Activated CD8-positive, alpha-beta T cell treated with anti-CD3 and anti-CD28 coated beads for 36 hours (primary cell): ENCODE measurements around the gene CTNNA1. TPM values are rescaled to one million over a fixed set of nuclear protein-coding genes. Genes with fewer than 3 reads are reported as not detected.

Experiments used
- ATAC-seq: fragments of 200-7000 bp; cut with Tn5 transposase; one replicate; pipeline ENCODE4 v1.10.0; 2021; ENCODE audit warnings: mild to moderate bottlenecking, moderate library complexity
- CTCF ChIA-PET: fragments of 350-600 bp; sonication (Branson Sonifier 250); formaldehyde crosslinking; loops from one replicate; lab custom pipeline; 2021; ENCODE audit warnings: antibody characterized with exemption; lab: Charles Lee
- POLR2A ChIA-PET: fragments of 350-600 bp; sonication (Branson Sonifier 250); formaldehyde crosslinking; loops from one replicate; lab custom pipeline; 2021; ENCODE audit warnings: antibody characterized with exemption; lab: Charles Lee
- DNase-seq: peaks from one replicate; pipeline ENCODE4 v3.0.0-alpha.2; 2020
- H3K27ac Mint-ChIP-seq: one replicate; pipeline ENCODE4 v1.8.0; 2021; ENCODE audit warnings: mild to moderate bottlenecking, mixed read lengths
- H3K27me3 Mint-ChIP-seq: one replicate; pipeline ENCODE4 v1.8.0; 2021; ENCODE audit warnings: mixed read lengths
- H3K36me3 Mint-ChIP-seq: one replicate; pipeline ENCODE4 v1.8.0; 2021; ENCODE audit warnings: low read depth, mixed read lengths
- H3K4me1 Mint-ChIP-seq: one replicate; pipeline ENCODE4 v1.8.0; 2021; ENCODE audit warnings: low read depth, mixed read lengths
- H3K4me3 Mint-ChIP-seq: one replicate; pipeline ENCODE4 v1.8.0; 2021; ENCODE audit warnings: mild to moderate bottlenecking, moderate library complexity, mixed read lengths
- H3K9me3 Mint-ChIP-seq: one replicate; pipeline ENCODE4 v1.8.0; 2021; ENCODE audit warnings: mixed read lengths
- intact Hi-C: fragments of 100-400 bp; cut with micrococcal nuclease; formaldehyde crosslinking; loops from one replicate; pipeline ENCODE4 v1.10.0; 2022
- total RNA-seq, 2 experiments: library from RNA; stranded (reverse); gene quantifications; one replicate each; pipeline ENCODE4 v1.2.3, GENCODE V29; 2021
- TF ChIP-seq, protein P1 (sequence below): fragments of 200-600 bp; IDR thresholded peaks from one replicate; pipeline ENCODE4 v1.8.0; 2022; ENCODE audit warnings: antibody characterized with exemption, mild to moderate bottlenecking

Gene CTNNA1
- total RNA-seq, 2 experiments from 2014 or later: 77.3 to 85.6 TPM

DNA sequence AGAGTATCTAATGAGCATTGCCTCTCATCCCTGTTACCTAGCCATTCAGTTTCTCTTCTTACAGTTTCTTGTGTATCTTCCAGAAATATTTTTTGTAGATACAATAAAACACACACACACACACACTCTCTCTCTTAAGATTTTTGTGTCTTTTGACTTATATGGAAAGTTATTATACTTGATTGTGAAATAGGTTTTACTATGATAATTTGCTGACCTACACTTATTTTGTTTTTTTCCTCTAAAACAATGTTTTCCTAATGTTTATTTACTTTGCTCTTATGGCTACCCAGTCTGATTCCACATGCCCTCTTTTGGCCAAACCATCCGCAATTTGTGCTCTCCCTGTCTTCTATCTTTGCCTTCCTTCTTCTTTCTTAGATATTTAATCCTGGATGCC is 96.7 kb downstream of the CTNNA1 start:
- CTCF ChIA-PET: no interaction called here

DNA sequence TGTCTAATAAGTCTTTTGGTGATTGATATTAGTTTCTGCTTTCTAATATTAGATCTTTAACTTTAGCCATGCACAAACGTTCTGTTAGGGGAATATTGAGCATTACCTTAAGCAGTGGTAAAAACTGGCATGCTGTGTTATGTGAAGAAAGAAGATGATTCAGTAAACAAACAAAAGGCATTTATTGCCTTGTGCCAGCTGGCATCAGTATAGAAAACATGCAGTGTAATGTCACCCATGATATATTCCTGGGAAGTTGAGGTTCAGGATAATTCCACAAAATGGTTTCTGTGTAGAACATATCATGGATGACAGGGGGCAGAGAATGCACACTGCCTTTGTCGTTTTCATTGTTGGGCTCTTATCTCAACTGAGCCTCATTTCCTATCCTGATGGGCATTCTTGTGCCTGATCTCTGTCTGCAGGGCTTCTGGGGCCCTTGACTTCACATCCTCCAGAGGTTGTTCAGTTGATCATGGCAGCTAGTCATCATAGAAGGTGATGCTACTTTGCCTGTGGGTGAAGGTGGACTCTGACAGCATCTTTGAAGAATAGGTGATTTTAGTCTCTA is 97.7 kb downstream of the CTNNA1 start:
- H3K4me1 Mint-ChIP-seq: peaks cover 11% of the 10 kb centered on the region
- H3K4me3 Mint-ChIP-seq: no peak overlapping the region

More for the DNA sequence above, 96.7 kb downstream of the CTNNA1 start:
- H3K4me3 Mint-ChIP-seq: no peak overlapping the region
- H3K27ac Mint-ChIP-seq: no peak overlapping the region
- POLR2A ChIA-PET: no interaction called here
- H3K27me3 Mint-ChIP-seq: peaks cover 6% of the 10 kb centered on the region
- TF ChIP-seq, protein P1, sequence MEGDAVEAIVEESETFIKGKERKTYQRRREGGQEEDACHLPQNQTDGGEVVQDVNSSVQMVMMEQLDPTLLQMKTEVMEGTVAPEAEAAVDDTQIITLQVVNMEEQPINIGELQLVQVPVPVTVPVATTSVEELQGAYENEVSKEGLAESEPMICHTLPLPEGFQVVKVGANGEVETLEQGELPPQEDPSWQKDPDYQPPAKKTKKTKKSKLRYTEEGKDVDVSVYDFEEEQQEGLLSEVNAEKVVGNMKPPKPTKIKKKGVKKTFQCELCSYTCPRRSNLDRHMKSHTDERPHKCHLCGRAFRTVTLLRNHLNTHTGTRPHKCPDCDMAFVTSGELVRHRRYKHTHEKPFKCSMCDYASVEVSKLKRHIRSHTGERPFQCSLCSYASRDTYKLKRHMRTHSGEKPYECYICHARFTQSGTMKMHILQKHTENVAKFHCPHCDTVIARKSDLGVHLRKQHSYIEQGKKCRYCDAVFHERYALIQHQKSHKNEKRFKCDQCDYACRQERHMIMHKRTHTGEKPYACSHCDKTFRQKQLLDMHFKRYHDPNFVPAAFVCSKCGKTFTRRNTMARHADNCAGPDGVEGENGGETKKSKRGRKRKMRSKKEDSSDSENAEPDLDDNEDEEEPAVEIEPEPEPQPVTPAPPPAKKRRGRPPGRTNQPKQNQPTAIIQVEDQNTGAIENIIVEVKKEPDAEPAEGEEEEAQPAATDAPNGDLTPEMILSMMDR: no peak
- no peaks in the 10 kb centered on the region for H3K9me3 Mint-ChIP-seq
- DNase-seq (no peak), ATAC-seq (no peak)
- intact Hi-C loops: no loop called here
- peaks cover 11% of the 10 kb centered on the region for H3K4me1 Mint-ChIP-seq
- H3K36me3 Mint-ChIP-seq: no peaks in the 10 kb centered on the region

DNA sequence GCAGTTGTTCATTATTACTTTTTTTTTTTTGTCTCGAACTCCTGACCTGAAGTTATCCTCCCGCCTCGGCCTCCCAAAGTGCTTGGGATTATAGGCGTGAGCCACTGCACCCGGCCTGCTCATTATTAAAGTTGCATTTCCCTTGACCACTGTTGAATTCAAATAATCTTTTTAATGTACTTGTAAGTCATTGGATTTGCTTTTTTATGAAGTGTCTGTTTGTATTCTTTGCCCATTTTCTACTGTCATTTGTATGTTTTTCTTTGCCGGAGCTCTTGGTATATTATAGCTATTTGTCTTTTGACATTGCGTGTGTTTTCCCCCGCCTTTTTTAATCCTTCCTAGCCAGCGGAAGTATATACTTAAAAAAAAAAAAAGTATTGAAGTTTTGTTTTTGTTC is 99.9 kb downstream of the CTNNA1 start:
- CTCF ChIA-PET: interaction anchor here (1.5 kb wide), 1 partner anchor 14 kb away, joined by 3 read pairs; no protein-coding TSS in a partner anchor
- Mint-ChIP-seq H3K27me3 (peaks cover 6% of the 10 kb centered on the region), H3K27ac (no peak overlapping the region), H3K4me3 (no peak overlapping the region), H3K9me3 (no peaks in the 10 kb centered on the region), H3K36me3 (no peaks in the 10 kb centered on the region), H3K4me1 (peaks cover 11% of the 10 kb centered on the region)
- TF ChIP-seq, protein P1: no peak
- POLR2A ChIA-PET: no interaction called here
- DNase-seq (no peak), ATAC-seq (no peak)
- intact Hi-C loops: no loop called here

More for the DNA sequence above, 97.7 kb downstream of the CTNNA1 start:
- TF ChIP-seq, protein P1: no peak
- ChIA-PET CTCF (no interaction called here), POLR2A (no interaction called here)
- Mint-ChIP-seq H3K9me3 (no peaks in the 10 kb centered on the region), H3K36me3 (no peaks in the 10 kb centered on the region), H3K27ac (no peak overlapping the region), H3K27me3 (peaks cover 6% of the 10 kb centered on the region)
- intact Hi-C loops: no loop called here
- ATAC-seq: no peak
- DNase-seq: no peak

DNA sequence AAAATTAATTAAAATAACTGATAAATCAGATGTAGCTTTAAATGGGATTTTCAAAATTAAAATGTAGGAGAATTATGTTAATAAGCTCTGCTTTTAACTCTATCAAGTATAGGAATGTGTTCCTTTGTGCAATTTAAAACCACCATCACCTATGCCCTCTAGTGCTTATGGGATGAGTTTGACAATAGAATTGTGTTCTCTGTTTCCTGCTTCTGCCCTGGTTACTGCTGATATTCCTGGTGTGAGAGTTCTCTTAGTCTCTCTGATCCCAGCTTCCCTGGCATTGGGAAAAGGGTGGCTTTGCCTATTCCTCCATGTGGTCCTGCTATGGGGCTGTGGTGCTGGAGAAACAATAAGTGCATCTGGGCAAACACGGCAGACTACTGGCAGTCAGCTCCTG is 113.8 kb downstream of the CTNNA1 start:
- H3K4me1 Mint-ChIP-seq: peaks cover 13% of the 10 kb centered on the region
- no peak overlapping the region for H3K27ac Mint-ChIP-seq
- ATAC-seq (no peak), DNase-seq (no peak)
- ChIA-PET POLR2A (no interaction called here), CTCF (interaction anchor here (1.1 kb wide), 1 partner anchor 14 kb away, joined by 3 read pairs; no protein-coding TSS in a partner anchor)
- peaks cover 16% of the 10 kb centered on the region for H3K9me3 Mint-ChIP-seq
- peaks cover 16% of the 10 kb centered on the region for H3K27me3 Mint-ChIP-seq
- H3K36me3 Mint-ChIP-seq: peaks cover 5% of the 10 kb centered on the region
- TF ChIP-seq, protein P1: no peak
- intact Hi-C loops: no loop called here
- H3K4me3 Mint-ChIP-seq: no peak overlapping the region

DNA sequence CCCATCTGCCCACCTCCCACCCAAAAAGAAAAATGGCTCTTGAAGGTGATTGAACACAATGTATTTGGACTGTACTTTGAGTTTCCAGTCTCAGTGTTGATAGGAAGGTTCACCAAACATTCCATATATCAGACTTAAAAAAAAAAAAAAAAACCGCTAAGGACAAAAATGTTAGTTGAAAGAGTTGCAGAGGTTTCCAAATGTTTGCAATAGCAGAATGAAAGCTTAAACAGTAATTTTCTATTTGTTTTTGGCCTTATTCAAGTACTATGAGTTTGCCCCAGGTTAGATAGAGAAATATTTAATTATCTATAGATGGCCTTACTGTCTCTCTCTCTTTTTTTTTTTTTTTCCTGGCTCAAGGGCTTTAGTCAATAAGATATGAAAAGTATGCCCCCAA is 115.8 kb downstream of the CTNNA1 start:
- Mint-ChIP-seq H3K27me3 (peaks cover 22% of the 10 kb centered on the region), H3K4me3 (no peak overlapping the region), H3K27ac (no peak overlapping the region), H3K9me3 (peaks cover 3% of the 10 kb centered on the region), H3K36me3 (no peaks in the 10 kb centered on the region), H3K4me1 (peaks cover 13% of the 10 kb centered on the region)
- ATAC-seq (no peak), DNase-seq (no peak)
- intact Hi-C loops: no loop called here
- CTCF ChIA-PET: interaction anchor here (1.2 kb wide), 1 partner anchor 44 kb away, joined by 3 read pairs; no protein-coding TSS in a partner anchor
- TF ChIP-seq, protein P1: no peak
- POLR2A ChIA-PET: no interaction called here
